ENCODE measurements around the gene ZNF678. TPM values are rescaled to one million over a fixed set of nuclear protein-coding genes. Genes with fewer than 3 reads are reported as not detected.
"Not testable (repeated sequence)": the region's sequence is repeated elsewhere in the genome, so short reads cannot be mapped to it uniquely, and the experiment has no call there.

ZNF678 gene
- total RNA-seq, 1 donor from 2014 or later: 20.3 TPM

DNA sequence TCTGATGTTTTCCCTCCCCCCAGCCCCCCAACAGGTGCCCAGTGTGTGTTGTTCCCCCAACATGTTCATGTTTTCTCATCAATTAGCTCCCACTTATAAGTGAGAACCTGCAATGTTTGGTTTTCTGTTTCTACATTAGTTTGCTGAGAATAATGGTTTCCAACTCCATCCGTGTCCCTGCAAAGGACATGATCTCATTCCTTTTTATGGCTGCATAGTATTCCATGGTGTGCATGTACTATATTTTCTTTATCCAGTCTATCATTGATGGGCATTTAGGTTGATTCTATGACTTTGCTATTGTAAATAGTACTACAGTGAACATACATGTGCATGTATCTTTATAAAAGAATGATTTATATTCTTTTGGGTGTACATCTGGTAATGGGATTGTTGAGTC is 24.6 kb downstream of the ZNF678 start:
- no peaks in the 10 kb centered on the region for H3K27me3 Mint-ChIP-seq
- ATAC-seq (ENCODE audit: low read depth): no peak
- POLR2A ChIA-PET: no interaction called here
- peaks cover 86% of the 10 kb centered on the region for H3K36me3 Mint-ChIP-seq (ENCODE audit: low read depth)
- intact Hi-C loops (cut with micrococcal nuclease): no loop called here
- CTCF ChIA-PET: no interaction called here
- peaks cover 36% of the 10 kb centered on the region for H3K9me3 Mint-ChIP-seq
- no peaks in the 10 kb centered on the region for H3K4me1 Mint-ChIP-seq
- H3K4me3 Mint-ChIP-seq: no peak overlapping the region
- DNase-seq: no peak
- no peak overlapping the region for H3K27ac Mint-ChIP-seq
- TF ChIP-seq, protein P1, sequence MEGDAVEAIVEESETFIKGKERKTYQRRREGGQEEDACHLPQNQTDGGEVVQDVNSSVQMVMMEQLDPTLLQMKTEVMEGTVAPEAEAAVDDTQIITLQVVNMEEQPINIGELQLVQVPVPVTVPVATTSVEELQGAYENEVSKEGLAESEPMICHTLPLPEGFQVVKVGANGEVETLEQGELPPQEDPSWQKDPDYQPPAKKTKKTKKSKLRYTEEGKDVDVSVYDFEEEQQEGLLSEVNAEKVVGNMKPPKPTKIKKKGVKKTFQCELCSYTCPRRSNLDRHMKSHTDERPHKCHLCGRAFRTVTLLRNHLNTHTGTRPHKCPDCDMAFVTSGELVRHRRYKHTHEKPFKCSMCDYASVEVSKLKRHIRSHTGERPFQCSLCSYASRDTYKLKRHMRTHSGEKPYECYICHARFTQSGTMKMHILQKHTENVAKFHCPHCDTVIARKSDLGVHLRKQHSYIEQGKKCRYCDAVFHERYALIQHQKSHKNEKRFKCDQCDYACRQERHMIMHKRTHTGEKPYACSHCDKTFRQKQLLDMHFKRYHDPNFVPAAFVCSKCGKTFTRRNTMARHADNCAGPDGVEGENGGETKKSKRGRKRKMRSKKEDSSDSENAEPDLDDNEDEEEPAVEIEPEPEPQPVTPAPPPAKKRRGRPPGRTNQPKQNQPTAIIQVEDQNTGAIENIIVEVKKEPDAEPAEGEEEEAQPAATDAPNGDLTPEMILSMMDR (IDR thresholded peaks at IDR 0.05): no peak

DNA sequence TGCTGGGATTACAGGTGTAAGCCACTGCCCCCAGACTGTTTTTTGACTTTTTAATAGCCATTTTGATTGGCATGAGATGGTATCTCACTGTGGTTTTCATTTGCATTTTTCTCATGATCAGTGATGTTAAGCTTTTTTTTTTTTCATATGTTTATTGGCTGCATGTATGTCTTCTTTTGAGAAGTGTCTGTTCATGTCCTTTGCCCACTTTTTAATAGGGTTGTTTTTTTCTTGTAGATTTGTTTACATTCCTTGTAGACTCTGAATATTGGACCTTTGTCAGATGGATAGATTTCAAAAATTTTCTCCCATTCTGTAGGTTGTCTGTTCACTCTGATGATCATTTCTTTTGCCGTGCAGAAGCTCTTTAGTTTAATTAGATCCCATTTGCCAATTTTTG is 25.4 kb downstream of the ZNF678 start:
- H3K9me3 Mint-ChIP-seq: peaks cover 39% of the 10 kb centered on the region
- DNase-seq; POLR2A ChIA-PET; H3K27ac Mint-ChIP-seq; H3K4me3 Mint-ChIP-seq; CTCF ChIA-PET; intact Hi-C loops (cut with micrococcal nuclease); H3K4me1 Mint-ChIP-seq; ATAC-seq (ENCODE audit: low read depth); H3K27me3 Mint-ChIP-seq: not testable (repeated sequence)
- peaks cover 88% of the 10 kb centered on the region for H3K36me3 Mint-ChIP-seq (ENCODE audit: low read depth)

DNA sequence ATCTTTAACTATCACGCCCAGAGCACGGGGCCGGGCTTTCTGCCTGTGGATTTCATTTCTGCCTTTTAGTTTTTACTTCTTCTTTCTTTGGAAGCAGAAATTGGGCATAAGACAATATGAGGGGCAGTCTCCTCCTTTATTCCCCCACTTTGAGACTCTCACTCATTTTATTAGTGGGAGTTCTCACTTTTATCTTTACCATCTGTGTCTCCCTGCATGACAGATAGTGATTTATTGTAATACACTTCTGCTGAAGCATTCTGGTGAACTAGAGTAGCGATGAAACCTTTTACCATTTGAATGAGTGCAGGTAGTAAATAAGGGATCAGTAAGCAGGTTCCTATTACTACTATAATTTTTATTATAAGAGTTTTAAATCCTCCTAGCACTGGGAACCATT is 26.4 kb downstream of the ZNF678 start:
- CTCF ChIA-PET; H3K27me3 Mint-ChIP-seq; ATAC-seq (ENCODE audit: low read depth); DNase-seq; POLR2A ChIA-PET; H3K4me3 Mint-ChIP-seq; H3K27ac Mint-ChIP-seq; H3K4me1 Mint-ChIP-seq; intact Hi-C loops (cut with micrococcal nuclease): not testable (repeated sequence)
- Mint-ChIP-seq H3K9me3 (peaks cover 39% of the 10 kb centered on the region), H3K36me3 (ENCODE audit: low read depth) (peaks cover 88% of the 10 kb centered on the region)

DNA sequence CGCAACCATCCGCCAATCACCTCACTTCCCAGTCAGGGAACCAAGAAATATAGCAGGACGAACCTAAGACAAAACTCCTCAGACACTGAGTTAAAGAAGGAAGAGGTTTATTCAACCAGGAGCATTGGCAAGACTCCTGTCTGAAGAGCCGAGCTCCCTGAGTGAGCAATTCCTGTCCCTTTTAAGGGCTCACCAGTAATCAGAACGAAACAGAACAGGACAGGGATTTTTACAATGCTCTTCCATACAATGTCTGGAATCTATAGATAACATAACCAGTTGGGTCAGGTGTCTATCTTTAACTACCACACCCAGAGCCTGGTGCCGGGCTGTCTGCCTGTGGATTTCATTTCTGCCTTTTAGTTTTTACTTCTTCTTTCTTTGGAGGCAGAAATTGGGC is 32.9 kb downstream of the ZNF678 start:
- H3K27me3 Mint-ChIP-seq; H3K4me3 Mint-ChIP-seq; H3K27ac Mint-ChIP-seq; ATAC-seq (ENCODE audit: low read depth); DNase-seq; intact Hi-C loops (cut with micrococcal nuclease); CTCF ChIA-PET; H3K4me1 Mint-ChIP-seq; POLR2A ChIA-PET: not testable (repeated sequence)
- Mint-ChIP-seq H3K9me3 (peaks cover 48% of the 10 kb centered on the region), H3K36me3 (ENCODE audit: low read depth) (peaks cover 74% of the 10 kb centered on the region)

DNA sequence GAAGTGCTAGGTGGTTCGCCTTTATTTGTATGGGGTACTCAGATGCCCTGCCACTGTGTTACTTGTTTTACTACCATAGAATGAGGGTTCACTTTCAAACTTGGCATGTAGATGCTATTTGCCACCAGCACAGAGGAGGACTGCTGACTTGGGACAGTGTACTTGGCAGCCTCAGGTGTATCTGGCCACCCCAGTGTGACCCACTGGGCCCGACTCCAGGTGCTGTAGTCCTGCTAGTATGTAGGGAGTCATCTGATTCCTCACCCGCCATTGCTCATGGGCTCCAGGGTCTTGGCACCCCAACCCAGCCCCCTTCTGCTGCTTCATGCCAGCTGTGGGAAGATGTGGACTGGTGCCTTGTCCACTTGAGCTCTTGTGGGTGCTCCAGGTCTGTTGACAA is 40.0 kb downstream of the ZNF678 start:
- Mint-ChIP-seq H3K9me3 (peaks cover 32% of the 10 kb centered on the region), H3K4me1 (peaks cover 7% of the 10 kb centered on the region), H3K4me3 (no peak overlapping the region), H3K27ac (no peak overlapping the region), H3K27me3 (no peaks in the 10 kb centered on the region), H3K36me3 (ENCODE audit: low read depth) (peaks cover 66% of the 10 kb centered on the region)
- ChIA-PET CTCF (no interaction called here), POLR2A (no interaction called here)
- DNase-seq (no peak), ATAC-seq (ENCODE audit: low read depth) (no peak)
- TF ChIP-seq, protein P1 (IDR thresholded peaks at IDR 0.05): no peak
- intact Hi-C loops (cut with micrococcal nuclease): no loop called here

DNA sequence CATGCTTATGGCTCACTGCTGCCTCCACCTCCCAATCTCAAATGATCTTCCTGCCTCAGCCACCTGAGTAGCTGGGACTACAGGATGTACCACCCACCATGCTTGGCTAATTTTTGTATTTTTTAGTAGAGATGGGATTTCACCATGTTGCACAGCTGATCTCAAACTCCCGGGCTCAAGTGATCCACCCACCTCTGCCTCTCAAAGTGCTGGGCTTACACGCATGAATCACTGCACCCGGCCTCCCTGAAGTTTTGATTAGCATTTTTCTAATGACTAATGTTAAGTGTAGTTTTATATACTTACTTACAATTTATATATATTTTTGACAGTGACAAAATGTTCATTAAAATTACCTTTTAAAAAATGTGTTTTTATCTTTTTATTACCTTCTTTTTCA is 41.1 kb downstream of the ZNF678 start:
- H3K27me3 Mint-ChIP-seq: no peaks in the 10 kb centered on the region
- ChIA-PET POLR2A (no interaction called here), CTCF (no interaction called here)

DNA sequence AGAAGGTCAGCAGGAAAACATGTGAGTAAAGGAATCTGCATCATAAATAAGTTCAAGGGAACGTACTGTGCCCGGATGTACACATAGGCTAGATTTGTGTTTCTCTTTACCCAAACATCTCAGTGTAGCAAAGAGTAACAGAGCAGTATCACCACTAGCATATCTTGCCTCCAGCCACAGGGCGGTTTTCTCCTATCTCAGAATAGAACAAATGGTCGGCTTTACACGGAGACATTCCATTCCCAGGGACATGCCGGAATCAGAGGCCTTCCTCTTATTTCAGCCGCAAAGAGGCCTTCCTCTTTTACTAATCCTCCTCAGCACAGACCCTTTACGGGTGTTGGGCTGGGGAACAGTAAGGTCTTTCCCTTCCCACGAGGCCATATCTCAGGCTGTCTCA is 42.9 kb downstream of the ZNF678 start:
- H3K27ac Mint-ChIP-seq; H3K4me1 Mint-ChIP-seq; POLR2A ChIA-PET; CTCF ChIA-PET; H3K27me3 Mint-ChIP-seq; DNase-seq; intact Hi-C loops (cut with micrococcal nuclease); H3K4me3 Mint-ChIP-seq; ATAC-seq (ENCODE audit: low read depth): not testable (repeated sequence)
- Mint-ChIP-seq H3K36me3 (ENCODE audit: low read depth) (peaks cover 63% of the 10 kb centered on the region), H3K9me3 (peaks cover 17% of the 10 kb centered on the region)

More for the DNA sequence above, 41.1 kb downstream of the ZNF678 start:
- no peak overlapping the region for H3K27ac Mint-ChIP-seq
- DNase-seq (no peak), ATAC-seq (ENCODE audit: low read depth) (no peak)
- intact Hi-C loops (cut with micrococcal nuclease): no loop called here
- H3K4me1 Mint-ChIP-seq: peaks cover 7% of the 10 kb centered on the region
- peaks cover 28% of the 10 kb centered on the region for H3K9me3 Mint-ChIP-seq
- H3K4me3 Mint-ChIP-seq: no peak overlapping the region
- TF ChIP-seq, protein P1 (IDR thresholded peaks at IDR 0.05): no peak
- H3K36me3 Mint-ChIP-seq (ENCODE audit: low read depth): peaks cover 62% of the 10 kb centered on the region

Data from activated B cell treated with CpG ODN at 0.5 μM for 24 hours (primary cell).